GM18873 (cell line): Measurements from ENCODE around the gene STPG4.
"Not testable (repeated sequence)": the region's sequence is repeated elsewhere in the genome, so short reads cannot be mapped to it uniquely, and the experiment has no call there.

Experiments used
- ATAC-seq: cut with Tn5 transposase; IDR thresholded peaks from one replicate; pipeline ENCODE4 v1.9.1; 2021; ENCODE audit warnings: mild to moderate bottlenecking, moderate library complexity, moderate number of reproducible peaks; ENCODE audit not compliant: unreplicated experiment, low FRiP score

The STPG4 gene

DNA sequence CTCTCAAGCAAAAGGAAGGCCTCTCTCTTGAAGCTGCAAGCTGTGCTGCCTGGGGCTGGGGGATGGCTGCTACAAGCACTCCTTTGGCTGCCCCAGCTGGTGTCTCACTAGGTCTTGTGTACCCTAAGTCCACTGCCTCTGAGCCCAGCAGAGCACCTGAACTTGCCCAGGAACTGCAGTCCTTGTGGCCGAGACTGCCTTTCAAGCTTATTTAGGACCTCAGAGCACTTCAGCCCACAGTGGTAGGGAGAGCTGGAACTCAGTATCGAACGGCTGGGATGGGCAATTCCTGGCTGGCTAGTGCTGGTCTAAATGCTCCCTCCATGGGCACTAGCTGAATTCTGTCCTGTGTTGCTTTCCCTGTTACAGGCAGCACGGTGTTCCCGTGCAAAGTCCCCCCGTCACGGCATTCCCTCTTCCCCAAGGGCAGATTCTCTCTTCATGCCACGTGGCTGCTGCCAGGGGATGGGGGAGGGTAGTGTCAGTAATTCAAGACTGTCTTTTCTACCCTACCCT is 25.9 kb downstream of the STPG4 start:
- no peak for ATAC-seq

DNA sequence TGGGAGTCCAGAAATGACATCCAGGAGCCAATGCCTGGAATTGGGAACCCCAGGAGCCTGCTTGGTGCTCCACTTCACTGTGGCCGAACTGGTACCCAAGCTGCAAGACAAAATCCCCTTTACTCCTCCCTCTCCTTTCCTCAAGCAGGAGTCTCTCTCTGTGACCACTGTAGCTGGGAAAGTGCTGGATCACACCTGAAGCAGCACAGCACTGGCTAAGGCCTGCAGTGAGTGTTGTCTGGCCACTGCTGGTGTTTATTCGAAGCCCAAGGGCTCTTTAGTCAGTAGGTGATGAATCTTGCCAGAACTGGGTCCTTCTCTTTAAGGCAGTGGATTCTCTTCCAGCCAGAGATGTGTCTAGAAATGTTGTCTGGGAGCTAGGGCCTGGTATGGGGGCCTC is 26.4 kb downstream of the STPG4 start:
- ATAC-seq: no peak

DNA sequence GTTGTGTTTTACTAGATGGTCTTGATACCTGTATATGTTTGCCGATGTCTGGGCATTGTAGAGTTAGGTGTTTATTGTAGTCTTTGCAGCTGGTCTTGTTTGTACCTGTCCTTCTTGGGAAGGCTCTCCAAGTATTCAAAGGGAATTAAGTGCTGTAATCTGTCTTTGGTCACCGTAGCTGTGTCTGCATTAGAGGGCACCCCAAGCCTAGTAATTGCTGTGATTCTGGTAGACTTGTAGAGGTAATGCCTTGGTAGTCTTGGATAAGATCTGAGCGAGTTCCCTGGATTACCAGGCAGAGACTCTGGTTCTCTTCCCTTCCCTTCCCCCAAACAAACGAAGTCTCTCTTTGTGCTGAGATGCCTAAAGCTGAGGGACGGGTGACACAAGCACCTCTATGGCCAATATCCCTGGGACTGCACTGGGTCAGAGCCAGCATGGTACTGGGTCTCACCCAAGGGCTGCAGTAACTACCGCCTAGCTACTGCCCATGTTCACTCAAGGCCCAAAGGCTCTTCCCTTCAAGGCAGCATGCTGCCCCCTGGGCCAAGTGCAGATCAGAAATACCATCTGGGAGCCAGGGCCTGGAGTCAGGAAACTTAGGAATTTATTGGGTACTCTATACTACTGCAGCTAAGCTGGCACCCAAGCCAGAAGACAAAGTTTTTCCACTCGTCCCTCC is 27.1 kb downstream of the STPG4 start:
- ATAC-seq: no peak

DNA sequence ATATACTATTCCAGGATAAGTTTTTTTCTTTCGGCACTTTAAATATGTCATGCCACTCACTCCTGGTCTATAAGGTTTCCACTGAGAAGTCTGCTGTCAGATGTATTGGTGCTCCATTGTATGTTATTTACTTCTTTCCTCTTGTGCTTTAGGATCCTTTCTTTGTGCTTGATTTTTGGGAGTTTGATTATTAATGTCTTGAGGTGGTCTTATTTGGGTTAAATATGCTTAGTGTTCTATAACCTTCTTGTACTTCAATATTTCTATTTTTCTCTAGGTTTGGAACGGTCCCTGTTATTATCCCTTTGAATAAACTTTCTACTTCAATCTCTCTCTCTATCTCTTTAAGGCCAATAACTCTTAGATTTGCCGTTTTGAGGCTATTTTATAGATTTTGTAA is 28.3 kb downstream of the STPG4 start:
- no peak for ATAC-seq

DNA sequence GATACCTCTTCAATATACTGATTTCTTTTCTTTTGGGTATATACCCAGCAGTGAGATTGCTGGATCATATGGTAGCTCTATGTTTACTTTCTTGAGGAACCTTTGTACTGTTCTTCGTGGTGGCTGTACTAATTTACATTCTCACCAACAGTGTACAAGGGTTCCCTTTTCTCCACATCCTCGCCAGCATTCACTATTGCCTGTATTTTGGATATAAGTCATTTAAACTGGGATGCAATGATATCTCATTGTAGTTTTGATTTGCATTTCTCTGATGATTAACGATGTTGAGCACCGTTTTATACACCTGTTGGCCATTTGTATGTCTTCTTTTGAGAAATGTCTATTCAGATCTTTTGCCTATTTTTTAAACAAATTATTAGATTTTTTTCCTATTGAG is 30.4 kb downstream of the STPG4 start:
- ATAC-seq: not testable (repeated sequence)

DNA sequence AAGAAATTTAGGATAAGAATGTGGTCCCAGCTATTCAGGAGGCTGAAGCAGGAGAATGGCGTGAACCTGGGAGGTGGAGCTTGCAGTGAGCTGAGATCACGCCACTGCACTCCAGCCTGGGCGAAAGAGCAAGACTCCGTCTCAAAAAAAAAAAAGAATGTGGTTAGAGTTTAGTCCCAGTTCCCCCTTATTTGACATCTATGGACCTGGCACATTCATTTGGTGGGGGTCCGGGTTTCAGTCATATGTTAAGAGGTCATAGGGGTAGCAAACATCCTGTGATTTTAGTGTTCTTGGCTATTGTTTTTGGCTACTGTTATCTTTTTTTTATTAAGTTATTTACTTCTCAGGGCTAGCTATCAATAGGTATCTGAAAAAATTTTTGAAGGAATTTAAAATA is 34.7 kb downstream of the STPG4 start:
- not testable (repeated sequence) for ATAC-seq

DNA sequence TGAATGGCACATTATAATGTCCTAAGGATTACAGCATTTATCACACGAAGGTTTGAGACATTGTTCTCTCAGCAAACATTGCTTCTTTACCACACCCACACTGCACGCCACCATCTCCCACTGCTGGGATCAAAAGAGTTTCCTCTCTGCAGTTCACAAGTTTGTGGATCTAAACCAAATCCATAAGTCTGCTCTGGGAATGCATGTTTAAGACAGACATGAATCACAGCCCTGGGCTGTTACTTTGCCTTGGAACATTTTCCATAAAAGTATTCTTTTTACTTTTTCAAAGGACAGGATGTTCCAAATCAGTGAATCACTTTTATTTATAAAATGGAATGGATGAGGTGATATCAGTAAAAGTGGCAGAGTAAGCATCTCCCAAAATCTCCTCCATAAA is 36.1 kb downstream of the STPG4 start:
- ATAC-seq: no peak

DNA sequence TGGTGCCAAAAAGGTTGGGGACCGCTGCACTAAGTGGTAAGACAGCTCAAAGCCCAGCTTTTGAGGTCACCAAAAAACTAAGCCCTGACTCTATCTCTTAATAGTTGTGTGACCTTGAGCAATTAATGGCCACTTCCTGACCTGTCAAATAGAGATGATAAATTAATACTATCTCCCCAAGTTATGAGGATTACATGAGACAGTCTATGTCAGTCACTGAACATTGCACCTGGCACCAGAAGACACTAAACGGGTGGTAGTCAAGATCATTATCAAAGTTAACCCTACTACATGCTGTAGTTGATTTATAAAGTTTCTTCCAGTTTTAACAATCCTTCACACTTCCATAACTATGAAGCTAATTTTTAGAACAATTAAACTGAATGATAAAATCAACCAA is 36.5 kb downstream of the STPG4 start:
- no peak for ATAC-seq

DNA sequence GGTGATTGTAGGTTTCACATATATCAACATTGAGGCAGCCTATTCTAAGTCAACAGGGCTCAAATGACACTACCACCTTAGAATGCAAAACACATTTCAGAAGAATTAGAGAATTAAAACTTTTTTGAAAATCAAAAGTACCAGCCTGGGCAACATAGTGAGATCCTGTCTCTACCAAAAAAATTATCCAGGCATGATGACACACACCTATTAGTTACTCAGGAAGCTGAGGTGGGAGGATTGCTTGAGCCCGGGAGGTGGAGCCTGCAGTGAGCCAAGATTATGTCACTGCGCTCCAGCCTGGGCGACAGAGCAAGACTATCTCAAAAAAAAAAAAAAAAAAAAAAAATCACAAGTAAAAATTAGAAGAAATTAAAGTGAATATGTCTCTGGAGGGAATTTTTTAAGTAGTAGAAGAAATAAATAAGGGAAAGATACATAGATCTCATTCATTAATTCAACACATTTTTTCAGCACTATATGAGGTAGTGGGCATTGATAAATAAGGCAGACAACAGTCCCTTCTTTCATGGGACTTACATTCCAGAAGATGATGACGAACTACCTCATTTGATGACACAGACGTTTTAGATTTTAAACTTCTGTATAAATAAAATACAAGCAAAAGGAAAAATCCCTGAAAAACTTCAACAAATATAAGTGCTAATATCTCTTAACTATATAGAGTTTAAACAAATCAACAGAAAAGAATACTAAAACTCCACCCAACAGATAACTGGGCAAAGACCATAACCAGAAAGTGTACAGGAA is 42.3 kb downstream of the STPG4 start:
- ATAC-seq: no peak

DNA sequence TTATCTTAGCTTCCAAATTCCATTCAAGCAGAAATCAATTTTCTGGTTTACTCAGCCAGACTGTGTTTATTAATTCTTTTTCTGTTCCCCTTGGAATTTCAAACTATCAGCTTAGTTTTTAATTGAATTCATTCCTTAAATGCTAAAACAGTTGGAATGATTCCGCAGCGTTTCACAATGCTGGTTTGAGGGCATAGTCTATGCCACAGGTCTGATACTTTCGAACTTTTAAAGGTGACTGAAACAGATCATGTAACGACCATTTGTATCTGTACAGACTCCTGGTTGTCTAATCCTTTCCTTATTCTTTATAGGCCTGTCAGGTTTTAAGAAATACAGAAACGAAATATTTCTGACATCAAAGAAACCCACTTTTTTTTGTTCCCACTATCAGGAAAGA is 45.4 kb downstream of the STPG4 start:
- no peak for ATAC-seq

DNA sequence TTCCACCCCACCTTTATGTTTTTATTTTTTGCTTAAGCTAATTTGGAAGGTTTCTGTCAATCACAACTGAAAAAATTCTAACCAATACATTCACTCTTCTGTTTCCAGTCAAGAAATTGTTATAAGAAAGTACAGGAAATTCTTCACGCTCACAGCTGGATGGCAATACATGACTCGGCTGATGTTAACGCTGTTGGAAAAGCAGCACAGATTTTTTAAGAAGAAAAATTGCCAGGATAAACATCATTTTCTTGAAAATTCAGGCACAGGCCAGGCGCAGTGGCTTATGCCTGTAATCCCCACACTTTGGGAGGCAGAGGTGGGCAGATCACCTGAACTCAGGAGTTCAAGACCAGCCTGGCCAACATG is 46.1 kb downstream of the STPG4 start:
- ATAC-seq: no peak

DNA sequence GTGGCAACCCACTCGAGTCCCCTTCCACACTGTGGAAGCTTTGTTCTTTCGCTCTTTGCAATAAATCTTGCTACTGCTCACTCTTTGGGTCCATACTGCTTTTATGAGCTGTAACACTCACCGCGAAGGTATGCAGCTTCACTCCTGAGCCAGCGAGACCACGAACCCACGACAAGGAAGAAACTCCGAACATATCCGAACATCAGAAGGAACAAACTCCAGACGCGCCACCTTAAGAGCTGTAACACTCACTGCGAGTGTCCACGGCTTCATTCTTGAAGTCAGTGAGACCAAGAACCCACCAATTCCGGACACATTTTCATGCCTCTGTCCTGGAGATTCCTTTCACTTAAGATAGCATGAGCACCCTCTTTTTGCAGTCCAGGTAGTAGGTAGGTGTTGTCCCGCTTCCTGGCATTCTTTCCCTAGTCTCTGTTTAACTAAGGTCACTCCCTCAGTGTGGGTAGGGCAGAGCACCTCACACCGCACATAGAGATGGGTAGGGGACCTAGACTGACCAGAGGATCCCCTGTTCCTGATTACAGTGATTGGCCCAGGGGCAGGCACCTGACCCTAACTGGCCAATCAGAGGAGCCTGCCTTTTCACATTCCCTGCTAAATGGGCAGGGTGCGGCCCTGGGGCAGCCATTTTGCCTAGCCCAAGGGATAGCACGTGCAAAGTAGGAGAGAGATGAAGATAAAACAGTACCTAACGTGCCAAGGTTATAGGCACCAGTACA is 46.7 kb downstream of the STPG4 start:
- not testable (repeated sequence) for ATAC-seq

DNA sequence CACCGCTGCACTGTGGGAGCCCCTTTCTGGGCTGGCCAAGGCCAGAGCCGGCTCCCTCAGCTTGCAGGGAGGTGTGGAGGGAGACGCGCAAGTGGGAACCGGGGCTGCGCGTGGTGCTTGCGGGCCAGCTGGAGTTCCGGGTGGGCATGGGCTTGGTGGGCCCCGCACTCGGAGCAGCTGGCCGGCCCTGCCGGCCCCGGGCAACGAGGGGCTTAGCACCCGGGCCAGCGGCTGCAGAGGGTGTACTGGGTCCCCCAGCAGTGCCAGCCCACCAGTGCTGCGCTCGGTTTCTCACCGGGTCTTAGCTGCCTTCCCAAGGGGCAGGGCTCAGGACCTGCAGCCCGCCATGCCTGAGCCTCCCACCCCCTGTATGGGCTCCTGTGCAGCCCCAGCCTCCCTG is 47.9 kb downstream of the STPG4 start:
- not testable (repeated sequence) for ATAC-seq

DNA sequence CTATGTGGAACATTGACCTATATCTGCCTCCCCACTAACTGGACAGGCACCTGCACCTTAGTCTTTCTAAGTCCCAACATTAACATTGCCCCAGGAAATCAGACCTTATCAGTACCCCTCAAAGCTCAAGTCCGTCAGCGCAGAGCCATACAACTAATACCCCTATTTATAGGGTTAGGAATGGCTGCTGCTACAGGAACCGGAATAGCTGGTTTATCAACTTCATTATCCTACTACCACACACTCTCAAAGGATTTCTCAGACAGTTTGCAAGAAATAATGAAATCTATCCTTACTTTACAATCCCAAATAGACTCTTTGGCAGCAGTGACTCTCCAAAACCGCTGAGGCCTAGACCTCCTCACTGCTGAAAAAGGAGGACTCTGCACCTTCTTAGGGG is 48.9 kb downstream of the STPG4 start:
- ATAC-seq: not testable (repeated sequence)

DNA sequence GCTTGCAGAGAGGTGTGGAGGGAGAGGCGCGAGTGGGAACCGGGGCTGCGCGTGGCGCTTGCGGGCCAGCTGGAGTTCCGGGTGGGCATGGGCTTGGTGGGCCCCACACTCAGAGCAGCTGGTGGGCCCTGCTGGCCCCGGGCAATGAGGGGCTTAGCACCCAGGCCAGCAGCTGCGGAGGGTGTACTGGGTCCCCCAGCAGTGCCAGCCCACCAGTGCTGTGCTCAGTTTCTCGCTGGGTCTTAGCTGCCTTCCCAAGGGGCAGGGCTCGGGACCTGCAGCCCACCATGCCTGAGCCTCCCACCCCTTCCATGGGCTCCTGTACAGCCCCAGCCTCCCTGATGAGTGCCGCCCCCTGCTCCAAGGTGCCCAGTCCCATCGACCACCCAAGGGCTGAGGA is 55.4 kb downstream of the STPG4 start:
- not testable (repeated sequence) for ATAC-seq

DNA sequence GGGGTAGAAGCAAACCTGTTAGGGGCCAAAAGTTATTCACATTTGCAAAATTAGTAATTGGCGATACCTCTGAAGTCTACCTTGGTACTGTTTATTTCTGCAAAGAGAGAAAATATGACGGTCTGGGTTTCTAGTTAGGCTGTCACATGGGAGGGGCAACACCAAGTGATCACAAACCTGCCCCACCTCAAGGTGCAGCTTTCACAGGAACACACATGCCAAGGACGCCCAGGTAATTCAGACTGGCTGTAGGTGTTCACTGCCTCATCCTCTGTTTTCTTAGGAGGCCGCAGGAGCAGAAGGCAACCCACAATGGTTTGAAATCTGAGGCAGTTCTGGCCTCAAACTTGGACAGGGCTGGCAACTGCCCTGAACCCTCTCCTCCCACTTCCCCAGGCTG is 56.2 kb downstream of the STPG4 start:
- no peak for ATAC-seq

DNA sequence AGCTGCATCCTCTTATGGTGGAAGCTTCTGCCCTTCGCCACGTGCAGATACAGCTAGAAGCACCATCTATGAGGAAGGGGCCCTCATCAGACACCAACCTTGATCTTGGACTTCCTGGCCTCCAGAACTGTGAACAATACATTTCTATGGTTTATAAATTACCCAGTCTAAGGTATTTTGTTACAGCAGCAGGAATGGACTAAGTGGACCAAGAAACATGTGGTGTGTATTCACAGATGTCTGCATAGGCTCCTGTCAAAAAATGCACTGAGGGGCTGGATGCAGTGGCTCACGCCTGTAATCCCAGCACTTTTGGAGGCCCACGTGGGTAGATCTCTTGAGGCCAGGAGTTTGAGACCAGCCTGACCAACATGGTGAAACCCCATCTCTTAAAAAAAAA is 57.5 kb downstream of the STPG4 start:
- no peak for ATAC-seq

DNA sequence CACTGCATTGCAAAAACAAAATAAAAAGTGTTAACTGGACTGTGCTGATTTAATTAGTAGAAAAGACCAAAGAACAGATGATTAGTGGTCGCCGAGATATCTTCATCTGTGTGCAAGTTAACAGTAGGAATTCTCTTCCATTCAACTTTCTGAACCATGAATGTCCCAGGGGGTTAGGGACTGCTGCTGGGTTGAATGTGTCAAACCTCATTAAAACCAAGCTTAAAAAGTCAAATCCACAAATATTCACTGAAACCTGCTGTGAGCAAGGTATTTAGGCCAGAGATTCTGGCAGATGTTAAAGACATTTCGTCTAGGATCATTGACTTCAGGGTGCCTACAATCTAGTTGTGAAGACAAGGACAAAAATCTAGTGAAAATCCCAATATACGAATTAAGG is 58.7 kb downstream of the STPG4 start:
- ATAC-seq: no peak

DNA sequence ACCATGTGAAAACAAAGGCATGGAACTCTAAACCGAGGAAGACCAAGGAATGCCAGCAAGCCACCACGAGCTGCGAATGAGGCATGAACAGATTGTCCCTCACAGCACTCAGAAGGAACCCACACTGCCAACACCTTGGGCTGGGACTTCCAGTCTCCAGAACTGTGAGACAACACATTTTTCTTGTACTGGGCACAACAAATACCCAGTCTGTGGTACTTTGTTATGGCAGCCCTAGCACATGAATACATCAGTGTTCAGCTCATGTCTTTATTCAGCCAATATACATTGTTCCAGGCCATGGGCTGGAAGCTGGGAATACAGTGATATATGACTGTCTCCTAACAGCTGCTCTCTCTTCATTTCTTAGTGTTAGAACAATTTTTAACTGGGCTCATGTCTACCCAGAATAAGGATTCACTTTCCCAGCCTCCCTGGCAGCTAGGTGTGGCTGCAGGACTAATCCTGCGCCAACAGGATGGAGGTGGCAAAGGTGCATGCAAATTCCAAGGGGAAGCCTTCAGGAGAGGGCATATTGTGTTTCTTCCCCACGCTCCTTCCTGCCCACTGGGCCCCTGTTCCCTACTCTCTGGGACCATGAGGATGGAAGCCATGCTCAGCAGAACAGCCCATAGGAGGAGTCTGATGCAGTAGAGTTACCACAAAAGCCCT is 59.6 kb downstream of the STPG4 start:
- ATAC-seq: no peak

DNA sequence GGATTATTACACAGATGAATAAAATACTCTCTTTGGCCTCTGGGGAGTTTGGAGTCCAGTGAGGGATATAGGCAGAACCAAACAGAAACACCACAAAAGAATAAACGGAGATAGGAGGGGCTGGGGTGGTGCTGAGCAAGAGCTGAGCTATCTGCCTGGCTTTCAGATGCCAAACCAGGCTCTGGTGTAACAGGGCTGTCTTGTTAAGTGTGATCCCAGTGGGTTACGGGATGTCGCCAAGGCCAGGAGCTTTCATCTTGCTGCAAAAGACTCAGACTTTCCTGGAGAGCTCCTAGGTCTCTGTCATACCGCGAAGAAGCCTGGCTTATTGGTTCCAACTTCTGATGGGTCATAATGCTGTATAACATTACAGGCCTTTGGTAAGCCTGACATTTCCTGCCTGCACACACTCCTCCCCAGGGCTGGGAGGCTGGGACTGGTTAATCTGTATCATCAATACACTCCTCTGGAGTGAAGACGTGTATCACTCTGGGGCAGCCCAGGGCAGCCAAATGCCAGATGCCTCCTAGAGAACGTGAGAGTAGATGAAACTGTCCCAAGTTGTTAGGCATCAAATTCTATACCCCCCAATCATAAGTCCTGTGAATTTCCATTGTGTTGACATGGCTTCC is 60.5 kb downstream of the STPG4 start:
- no peak for ATAC-seq
